K562 (cell line): ENCODE data around the gene KNCN. TPM values are rescaled to one million over a fixed set of nuclear protein-coding genes. Genes with fewer than 3 reads are reported as not detected.

ENCODE experiments used
- ATAC-seq: fragments of 200-7000 bp; cut with Tn5 transposase; 3 replicates; pipeline ENCODE4 v1.9.1; 2020; ENCODE audit warnings: moderate library complexity
- BruUV-seq: library from RNA; stranded (reverse); fragments of 400-500 nt; replicated peaks from 2 replicates; lab custom pipeline; 2021; lab: Mats Ljungman, UMichigan
- CTCF ChIA-PET: fragments of 300-600 bp; formaldehyde crosslinking; extraction: SDS; loops from one replicate; lab custom pipeline; 2021; ENCODE audit warnings: low intra/inter-chr PET ratio; lab: Yijun Ruan, JAX
- POLR2A ChIA-PET: fragments of 300-600, 350-650 bp; sonication (Branson Sonifier 250); formaldehyde crosslinking; extraction: SDS; loops from one replicate; lab custom pipeline; 2021; ENCODE audit warnings: antibody characterized with exemption, inconsistent platforms; lab: Yijun Ruan, JAX
- DNase-seq, 4 experiments: peaks; one replicate each; pipeline versions ENCODE4 v3.0.0 to v3.0.0-alpha.2; 2011 to 2018; ENCODE audit warnings: low spot score in 3 of 4, mixed read lengths in 3 of 4; ENCODE audit errors: extremely low read depth in 1 of 4
- FAIRE-seq: peaks from 2 replicates; lab custom pipeline; 2011; peaks lifted over from hg19 to GRCh38; lab: Jason Lieb, UNC
- H2AFZ ChIP-seq: 2 replicates; pipeline ENCODE4 v1.6.0; 2011; ENCODE audit warnings: low read depth, low read length, control low read depth, inconsistent platforms
- H3K27ac ChIP-seq: fragments of 200-600 bp; 3 replicates; pipeline ENCODE4 v1.8.0; 2011; ENCODE audit warnings: low read depth, mild to moderate bottlenecking, control low read depth, inconsistent platforms, low read length, moderate library complexity, mixed read lengths; ENCODE audit errors: extremely low read depth
- H3K27me3 ChIP-seq, 2 experiments: fragments of 300-600 bp in 1 of 2; 2 replicates in 1 of 2; 3 replicates in 1 of 2; pipeline versions ENCODE4 v1.6.0 to v1.8.0; 2011; ENCODE audit warnings: inconsistent platforms in 2 of 2, low read length in 2 of 2, mild to moderate bottlenecking in 1 of 2, mixed read lengths in 1 of 2, moderate library complexity in 1 of 2; ENCODE audit not compliant: control insufficient read depth in 2 of 2, insufficient read depth in 2 of 2
- H3K36me3 ChIP-seq: fragments of 300-600 bp; 3 replicates; pipeline ENCODE4 v1.8.0; 2011; ENCODE audit warnings: mild to moderate bottlenecking, low read length, inconsistent platforms; ENCODE audit not compliant: control insufficient read depth, insufficient read depth
- H3K4me1 ChIP-seq, 2 experiments: fragments of 200-600 bp in 1 of 2; replicated peaks in 1 of 2; 2 replicates in 1 of 2; 3 replicates in 1 of 2; pipeline versions ENCODE4 v1.5.1 to v1.8.0; 2011; ENCODE audit warnings: inconsistent platforms in 2 of 2, low read length in 2 of 2, mild to moderate bottlenecking in 1 of 2, mixed read lengths in 1 of 2, moderate library complexity in 1 of 2; ENCODE audit not compliant: control insufficient read depth in 2 of 2, insufficient read depth in 2 of 2
- H3K4me2 ChIP-seq: 2 replicates; pipeline ENCODE4 v1.6.1; 2011; ENCODE audit warnings: low read length, control low read depth, inconsistent platforms, mixed read lengths; ENCODE audit not compliant: insufficient read depth
- H3K4me3 ChIP-seq: fragments of 200-600 bp; sonication (generic), shearing (Covaris generic); 2 replicates; pipeline ENCODE4 v1.5.1; 2016; ENCODE audit warnings: control low read depth, inconsistent platforms
- H3K79me2 ChIP-seq: fragments of 200-600 bp; 3 replicates; pipeline ENCODE4 v1.8.0; 2011; ENCODE audit warnings: low read length, inconsistent platforms; ENCODE audit not compliant: control insufficient read depth, insufficient read depth
- H3K9ac ChIP-seq, 2 experiments: 2 replicates each; pipeline versions ENCODE4 v1.6.0 to v1.6.1; 2011; ENCODE audit warnings: low read depth in 2 of 2, low read length in 2 of 2, control low read depth in 1 of 2, inconsistent platforms in 1 of 2, mild to moderate bottlenecking in 1 of 2, mixed read lengths in 1 of 2; ENCODE audit not compliant: insufficient read depth in 1 of 2
- H3K9me1 ChIP-seq: one replicate; pipeline ENCODE4 v1.6.0; 2011; ENCODE audit warnings: inconsistent platforms, mild to moderate bottlenecking, low read length, moderate library complexity; ENCODE audit not compliant: control insufficient read depth, insufficient read depth
- H3K9me3 ChIP-seq: replicated peaks from 2 replicates; pipeline ENCODE4 v1.5.1; 2011; ENCODE audit warnings: low read depth, low read length, inconsistent platforms; ENCODE audit not compliant: control insufficient read depth, insufficient read depth
- H4K20me1 ChIP-seq: replicated peaks from 2 replicates; pipeline ENCODE4 v1.6.1; 2011; ENCODE audit warnings: low read length, inconsistent platforms, mixed read lengths; ENCODE audit not compliant: control insufficient read depth, insufficient read depth
- GTF2E2 ChIP-seq: fragments of 200-800 bp; sonication (Bioruptor generic); IDR thresholded peaks from 2 replicates; pipeline ENCODE4 v1.6.1; 2016; ENCODE audit warnings: missing genetic modification characterization, missing compliant biosample characterization
- MCM3 ChIP-seq: fragments of 450-650 bp; IDR thresholded peaks from 2 replicates; pipeline ENCODE4 v1.6.1; 2016
- MTA1 ChIP-seq: fragments of 450-650 bp; IDR thresholded peaks from 2 replicates; pipeline ENCODE4 v1.6.1; 2017; ENCODE audit warnings: borderline replicate concordance
- NCOA2 ChIP-seq, 2 experiments: fragments of 450-650 bp; IDR thresholded peaks; 2 replicates each; pipeline ENCODE4 v1.6.1; 2018; ENCODE audit warnings: mild to moderate bottlenecking in 2 of 2, moderate library complexity in 1 of 2; ENCODE audit not compliant: partially characterized antibody in 2 of 2
- RBBP5 ChIP-seq: fragments of 200-600 bp; sonication (generic); IDR thresholded peaks from 2 replicates; pipeline ENCODE4 v1.6.1; 2012; ENCODE audit warnings: borderline replicate concordance, mild to moderate bottlenecking, low read length, control low read depth, inconsistent platforms; ENCODE audit not compliant: insufficient read depth, poor library complexity, severe bottlenecking
- SAP30 ChIP-seq: fragments of 200-600 bp; sonication (generic); IDR thresholded peaks from 2 replicates; pipeline ENCODE4 v1.6.1; 2012; ENCODE audit warnings: borderline replicate concordance, low read depth, mild to moderate bottlenecking, moderate library complexity, low read length, control low read depth, inconsistent platforms; ENCODE audit not compliant: insufficient read depth, poor library complexity, severe bottlenecking
- SLC30A9 ChIP-seq: fragments of 250-450 bp; sonication (Bioruptor Pico); IDR thresholded peaks from 2 replicates; pipeline ENCODE4 v1.8.0; 2022; ENCODE audit warnings: mild to moderate bottlenecking, moderate library complexity
- SMAD2 ChIP-seq: fragments of 150-350 bp; IDR thresholded peaks from 2 replicates; pipeline ENCODE4 v1.6.1; 2014; ENCODE audit warnings: low read depth, mild to moderate bottlenecking, low read length
- SOX6 ChIP-seq: fragments of 450-650 bp; IDR thresholded peaks from 2 replicates; pipeline ENCODE4 v1.6.1; 2014; ENCODE audit warnings: mild to moderate bottlenecking
- STAT5A ChIP-seq: IDR thresholded peaks from 2 replicates; pipeline ENCODE4 v1.6.1; 2012; ENCODE audit warnings: low read length, inconsistent platforms, borderline replicate concordance
- TARDBP ChIP-seq: fragments of 450-650 bp; IDR thresholded peaks from 2 replicates; pipeline ENCODE4 v1.6.1; 2016
- TBP ChIP-seq: optimal IDR thresholded peaks from 2 replicates; pipeline ENCODE3; 2011; ENCODE audit warnings: low read depth, low read length, improper control_type of control experiment
- TRIM25 ChIP-seq: fragments of 450-650 bp; IDR thresholded peaks from 2 replicates; pipeline ENCODE4 v1.7.0; 2016; ENCODE audit warnings: borderline replicate concordance
- ZBTB5 ChIP-seq: fragments of 450-650 bp; IDR thresholded peaks from 2 replicates; pipeline ENCODE4 v1.6.1; 2017; ENCODE audit warnings: antibody characterized with exemption
- ZFP1 ChIP-seq: fragments of 450-650 bp; formaldehyde crosslinking; IDR thresholded peaks from 2 replicates; pipeline ENCODE4 v1.4.0; 2020; ENCODE audit warnings: mild to moderate bottlenecking, mixed read lengths
- WGBS: fragments of 100-300 bp; shearing (Covaris generic); methylation state at CpG from one replicate; pipeline ENCODE4 v1.1.6; 2016; ENCODE audit warnings: low coverage, mixed read lengths; ENCODE audit not compliant: insufficient coverage; ENCODE audit errors: missing lambda C conversion rate; 5-methylcytosine and 5-hydroxymethylcytosine counted together
- in situ Hi-C: fragments of 300-500 bp; cut with MboI; formaldehyde crosslinking; loops from 4 replicates; pipeline ENCODE4 v1.15.0; 2018; ENCODE audit warnings: inconsistent platforms, mixed read lengths
- intact Hi-C: fragments of 100-400 bp; cut with micrococcal nuclease; formaldehyde crosslinking; loops from 2 replicates; pipeline ENCODE4 v1.14.2; 2022
- polyA plus RNA-seq, 8 experiments: library from polyadenylated mRNA; depleted of rRNA in 4 of 8; stranded (reverse) in 5 of 8; unstranded in 3 of 8; fragments of >200 nt; fragmentation: Nextera tagmentation in 2 of 8; fragmentation: Illumina TruSeq in 1 of 8; extraction: Ambion mirVana in 2 of 8; extraction: Trizol in 1 of 8; gene quantifications; 2 replicates each; pipeline versions ENCODE4 v1.2.1 to v1.2.3, GENCODE V29; 2011 to 2014; ENCODE audit warnings: inconsistent platforms in 1 of 8, missing spikeins in 1 of 8
- total RNA-seq, 7 experiments: library from RNA; depleted of rRNA in 6 of 7; stranded (reverse); fragments of >200 nt in 6 of 7; fragmentation: Illumina TruSeq in 2 of 7; extraction: Trizol in 2 of 7; gene quantifications; 2 replicates each; pipeline versions ENCODE4 v1.2.1 to v1.2.3, GENCODE V29; 2011 to 2021; ENCODE audit warnings: low replicate concordance in 1 of 7
- TF ChIP-seq, protein P1 (sequence below): sonication (generic); formaldehyde crosslinking; IDR thresholded peaks from 2 replicates; pipeline ENCODE4 v1.8.1; 2023; ENCODE audit warnings: mild to moderate bottlenecking, missing genetic modification reagents, moderate library complexity
- TF ChIP-seq, protein P2 (sequence below): fragments of 250-450 bp; sonication (Bioruptor Pico); IDR thresholded peaks from 2 replicates; pipeline ENCODE4 v1.5.1; 2021; ENCODE audit warnings: mild to moderate bottlenecking

KNCN gene
- total and polyA plus RNA-seq, 9 of the 15 experiments (the other 6 are each of a cell fraction or from before 2014, with no cell fraction given): not detected

DNA sequence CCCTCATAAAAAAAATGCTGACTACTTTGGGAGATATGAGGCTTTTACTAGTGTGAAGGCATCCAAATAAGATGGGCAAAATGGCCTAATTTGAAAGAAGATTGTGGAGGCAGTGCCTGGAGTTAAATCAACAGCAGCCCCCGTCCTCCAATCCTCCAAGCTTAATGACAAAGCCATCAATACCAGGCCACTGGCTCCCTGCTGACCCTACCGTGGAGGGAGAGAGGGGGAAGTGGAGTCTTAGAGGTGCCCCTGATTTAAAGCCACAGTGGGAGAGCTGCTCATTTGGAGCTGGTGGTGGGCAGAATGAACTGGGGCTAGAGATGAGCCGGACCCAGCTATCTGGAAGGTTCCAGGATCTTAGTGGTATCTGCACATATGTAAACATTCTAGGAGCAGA lies 24.3 kb upstream of the KNCN start:
- Histone ChIP-seq H4K20me1 (no peaks in the 10 kb centered on the region), H3K27me3 (no peaks in the 10 kb centered on the region), H3K4me3 (no peak overlapping the region)
- DNase-seq: no peak
- no peak for FAIRE-seq
- TF ChIP-seq MCM3 (no peak), SMAD2 (no peak), ZBTB5 (no peak), SLC30A9 (CRISPR knock-in tag) (no peak), GTF2E2 (tag) (no peak), STAT5A (no peak), SOX6 (no peak), ZFP1 (CRISPR knock-in tag) (no peak), TARDBP (no peak), TRIM25 (no peak), NCOA2 (IDR thresholded peaks at IDR 0.05; ENCODE audit: partially characterized antibody in 2 of 2) (no peak), TBP (no peak), SAP30 (no peak), RBBP5 (no peak), MTA1 (no peak)
- TF ChIP-seq, protein P1, sequence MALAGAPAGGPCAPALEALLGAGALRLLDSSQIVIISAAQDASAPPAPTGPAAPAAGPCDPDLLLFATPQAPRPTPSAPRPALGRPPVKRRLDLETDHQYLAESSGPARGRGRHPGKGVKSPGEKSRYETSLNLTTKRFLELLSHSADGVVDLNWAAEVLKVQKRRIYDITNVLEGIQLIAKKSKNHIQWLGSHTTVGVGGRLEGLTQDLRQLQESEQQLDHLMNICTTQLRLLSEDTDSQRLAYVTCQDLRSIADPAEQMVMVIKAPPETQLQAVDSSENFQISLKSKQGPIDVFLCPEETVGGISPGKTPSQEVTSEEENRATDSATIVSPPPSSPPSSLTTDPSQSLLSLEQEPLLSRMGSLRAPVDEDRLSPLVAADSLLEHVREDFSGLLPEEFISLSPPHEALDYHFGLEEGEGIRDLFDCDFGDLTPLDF (CRISPR knock-in tag): no peak
- TF ChIP-seq, protein P2, sequence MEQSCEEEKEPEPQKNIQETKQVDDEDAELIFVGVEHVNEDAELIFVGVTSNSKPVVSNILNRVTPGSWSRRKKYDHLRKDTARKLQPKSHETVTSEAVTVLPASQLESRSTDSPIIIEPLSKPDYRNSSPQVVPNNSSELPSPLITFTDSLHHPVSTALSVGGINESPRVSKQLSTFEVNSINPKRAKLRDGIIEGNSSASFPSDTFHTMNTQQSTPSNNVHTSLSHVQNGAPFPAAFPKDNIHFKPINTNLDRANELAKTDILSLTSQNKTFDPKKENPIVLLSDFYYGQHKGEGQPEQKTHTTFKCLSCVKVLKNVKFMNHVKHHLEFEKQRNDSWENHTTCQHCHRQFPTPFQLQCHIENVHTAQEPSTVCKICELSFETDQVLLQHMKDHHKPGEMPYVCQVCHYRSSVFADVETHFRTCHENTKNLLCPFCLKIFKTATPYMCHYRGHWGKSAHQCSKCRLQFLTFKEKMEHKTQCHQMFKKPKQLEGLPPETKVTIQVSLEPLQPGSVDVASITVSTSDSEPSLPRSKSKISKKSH (CRISPR knock-in tag): no peak
- TF ChIP-seq, all 486 proteins: peak for 0
- no peak for ATAC-seq
- Histone ChIP-seq H3K79me2 (no peaks in the 10 kb centered on the region), H3K4me1 (peaks cover 0 to 5% of the 10 kb centered on the region in 2 experiments; a peak in 3 of 5 replicates), H3K9me3 (no peaks in the 10 kb centered on the region), H2AFZ (no peak overlapping the region), H3K27ac (no peak overlapping the region), H3K4me2 (no peak overlapping the region), H3K9me1 (no peaks in the 10 kb centered on the region), H3K9ac (no peak overlapping the region), H3K36me3 (peaks cover 36% of the 10 kb centered on the region)
- intact Hi-C loops: no loop called here
- ChIA-PET CTCF (no interaction called here), POLR2A (interaction anchor here (0.7 to 1.4 kb wide), 5 partner anchors 17 to 142 kb away, joined by 3 to 4 read pairs (median 4); no protein-coding TSS in a partner anchor)
- WGBS: 61% methylated on average over 3 of the region's 3 CpGs
- no TSS peak for BruUV-seq
- in situ Hi-C loops: no loop called here
